ENCODE data around the gene E4F1. TPM values are rescaled to one million over a fixed set of nuclear protein-coding genes. Genes with fewer than 3 reads are reported as not detected.

E4F1 gene
- total and polyA plus RNA-seq, 10 of the 15 experiments (the other 5 are each of a cell fraction or from before 2014, with no cell fraction given): 0.23 to 36.5 (median 14.5) TPM

DNA sequence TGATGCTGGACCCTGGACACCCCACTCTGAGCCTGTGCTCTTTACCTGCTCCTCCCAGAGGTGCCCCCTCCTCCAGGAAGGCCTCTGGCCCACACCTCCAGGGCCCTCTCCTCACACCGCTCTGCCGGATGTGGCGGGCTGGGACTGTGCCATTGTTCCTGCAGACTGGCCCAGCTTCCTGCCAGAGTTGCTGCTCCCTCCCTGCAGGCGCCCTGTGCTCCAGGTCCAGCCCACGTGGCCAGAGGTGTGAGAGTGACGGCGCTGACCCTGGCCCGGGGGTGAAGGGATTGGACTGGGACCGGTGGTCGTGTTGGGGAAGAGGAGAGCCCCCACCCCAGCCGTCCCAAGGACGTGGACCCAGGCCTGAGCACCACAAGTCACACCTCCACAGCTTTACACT is 5.7 kb downstream of the E4F1 start:
- H3K4me3 ChIP-seq: no peak overlapping the region
- RAD21 ChIA-PET (ENCODE audit: unreplicated experiment): no interaction called here
- H3K4me1 ChIP-seq (ENCODE audit: control insufficient read depth, insufficient read depth, low read length): peaks cover 5% of the 10 kb centered on the region; the same call in 1 of the 2 replicates
- TF ChIP-seq MTA2 (IDR thresholded peaks at IDR 0.05; ENCODE audit: low read depth): no peak
- H3K4me2 ChIP-seq (ENCODE audit: control insufficient read depth, insufficient read depth): no peak overlapping the region
- H2AFZ ChIP-seq (ENCODE audit: control insufficient read depth, low read depth, low read length): no peak overlapping the region
- ATAC-seq (no peak), FAIRE-seq (no peak), DNase-seq (ENCODE audit: low read depth, low spot score) (no peak)
- no peaks in the 10 kb centered on the region for H3K27me3 ChIP-seq (replicated peaks in 1 of 2; ENCODE audit: control insufficient read depth in 2 of 2, insufficient read depth in 2 of 2, low read length in 1 of 2)
- H3K79me2 ChIP-seq (ENCODE audit: control insufficient read depth, insufficient read depth, low read length): peaks cover 21% of the 10 kb centered on the region
- SMC1A ChIA-PET (ENCODE audit: uncharacterized antibody, unreplicated experiment): no interaction called here
- CTCF ChIA-PET: no interaction called here
- peaks cover 4 to 37% of the 10 kb centered on the region in 2 experiments; a peak in 3 of 4 replicates for H3K36me3 ChIP-seq (ENCODE audit: control insufficient read depth in 2 of 2, insufficient read depth in 2 of 2, low read length in 1 of 2)
- 99% methylated on average over 11 of the region's 12 CpGs for WGBS (ENCODE audit: insufficient coverage, insufficient replicate concordance, low lambda C conversion rate, missing lambda C conversion rate)
- intact Hi-C loops (cut with micrococcal nuclease; ENCODE audit: unreplicated experiment) (no loop called here), in situ Hi-C loops (cut with MboI) (no loop called here)
- no TSS peak for BruUV-seq (replicated peaks)
- H4K20me1 ChIP-seq (ENCODE audit: control insufficient read depth, insufficient read depth): no peaks in the 10 kb centered on the region
- no peak overlapping the region for H3K27ac ChIP-seq (ENCODE audit: control insufficient read depth, insufficient read depth)
- no peak overlapping the region for H3K9ac ChIP-seq (ENCODE audit: control insufficient read depth, insufficient read depth, low read length)
- H3K9me3 ChIP-seq (replicated peaks; ENCODE audit: control insufficient read depth, insufficient read depth, low read length): no peaks in the 10 kb centered on the region
- POLR2A ChIA-PET: interaction anchor here (1.0 kb wide), 1 partner anchor 9 kb away, joined by 5 read pairs; no protein-coding TSS in a partner anchor

DNA sequence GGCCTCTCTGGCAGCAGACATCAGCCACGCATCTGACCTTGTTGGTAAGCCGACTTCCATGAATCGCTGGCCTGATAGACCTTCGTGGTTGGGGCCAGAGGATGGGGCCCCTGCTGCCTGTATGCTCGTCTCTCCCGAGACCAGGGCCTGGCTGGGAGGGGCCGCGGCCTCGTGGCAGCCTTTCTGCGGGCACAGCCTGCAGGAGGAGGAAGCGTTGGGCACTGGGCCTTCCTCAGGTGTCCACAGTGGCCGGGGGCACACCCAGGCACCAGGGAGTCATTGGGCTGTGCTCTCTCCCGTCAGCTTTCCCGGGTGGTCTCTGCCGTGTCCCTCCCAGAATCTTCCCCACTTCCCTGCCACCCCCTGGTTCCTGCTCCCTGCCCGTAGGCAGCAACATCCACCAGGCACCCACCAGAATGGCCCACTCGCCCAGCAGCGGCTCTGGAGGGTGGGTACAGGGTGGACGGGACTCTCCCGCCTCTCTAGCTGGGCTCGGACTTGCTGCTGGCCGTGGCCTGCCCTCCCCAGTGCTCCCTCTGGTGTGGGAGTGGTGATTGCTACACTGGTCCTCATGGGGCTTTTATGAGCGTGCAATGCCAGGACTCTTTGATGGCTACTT is 6.3 kb downstream of the E4F1 start:
- peaks cover 3% of the 10 kb centered on the region; the same call in 1 of the 2 replicates for H3K4me1 ChIP-seq (ENCODE audit: control insufficient read depth, insufficient read depth, low read length)
- WGBS (ENCODE audit: insufficient coverage, insufficient replicate concordance, low lambda C conversion rate, missing lambda C conversion rate): 94% methylated on average over 23 of the region's 23 CpGs
- in situ Hi-C loops (cut with MboI): no loop called here
- no peak overlapping the region for H2AFZ ChIP-seq (ENCODE audit: control insufficient read depth, low read depth, low read length)
- H3K27me3 ChIP-seq (replicated peaks in 1 of 2; ENCODE audit: control insufficient read depth in 2 of 2, insufficient read depth in 2 of 2, low read length in 1 of 2): no peaks in the 10 kb centered on the region
- BruUV-seq (replicated peaks): no TSS peak
- RAD21 ChIA-PET (ENCODE audit: unreplicated experiment): no interaction called here
- peaks cover 4 to 42% of the 10 kb centered on the region in 2 experiments; a peak in 3 of 4 replicates for H3K36me3 ChIP-seq (ENCODE audit: control insufficient read depth in 2 of 2, insufficient read depth in 2 of 2, low read length in 1 of 2)
- DNase-seq (ENCODE audit: low read depth, low spot score) (no peak), FAIRE-seq (no peak), ATAC-seq (no peak)
- POLR2A ChIA-PET: interaction anchor here (1.0 kb wide), 1 partner anchor 9 kb away, joined by 5 read pairs; no protein-coding TSS in a partner anchor
- TF ChIP-seq NR2F1 (conservative IDR thresholded peaks at IDR 0.05): no peak
- H3K4me3 ChIP-seq: no peak overlapping the region
- no peak overlapping the region for H3K4me2 ChIP-seq (ENCODE audit: control insufficient read depth, insufficient read depth)
- SMC1A ChIA-PET (ENCODE audit: uncharacterized antibody, unreplicated experiment): no interaction called here
- H3K9ac ChIP-seq (ENCODE audit: control insufficient read depth, insufficient read depth, low read length): no peak overlapping the region
- CTCF ChIA-PET: no interaction called here
- H3K79me2 ChIP-seq (ENCODE audit: control insufficient read depth, insufficient read depth, low read length): peaks cover 15% of the 10 kb centered on the region
- H3K27ac ChIP-seq (ENCODE audit: control insufficient read depth, insufficient read depth): no peak overlapping the region
- H4K20me1 ChIP-seq (ENCODE audit: control insufficient read depth, insufficient read depth): no peaks in the 10 kb centered on the region
- no peaks in the 10 kb centered on the region for H3K9me3 ChIP-seq (replicated peaks; ENCODE audit: control insufficient read depth, insufficient read depth, low read length)
- intact Hi-C loops (cut with micrococcal nuclease; ENCODE audit: unreplicated experiment): no loop called here
